HepG2 (cell line): ENCODE measurements around the gene CLASP1. TPM values are rescaled to one million over a fixed set of nuclear protein-coding genes. Genes with fewer than 3 reads are reported as not detected.
A peak's percentile ranks its signal among the peaks of the same experiment; 100 is the strongest.

Source experiments
- EP300 ChIP-seq, 3 experiments: sonication (generic) in 1 of 3; formaldehyde crosslinking in 1 of 3; IDR thresholded peaks; 2 replicates each; pipeline versions ENCODE4 v1.5.1 to v1.6.1; 2011 to 2020; ENCODE audit warnings: low read depth in 2 of 3, low read length in 2 of 3, borderline replicate concordance in 1 of 3, improper control_type of control experiment in 1 of 3, mild to moderate bottlenecking in 1 of 3, missing genetic modification reagents in 1 of 3, moderate library complexity in 1 of 3
- FOXJ3 ChIP-seq: sonication (generic); formaldehyde crosslinking; IDR thresholded peaks from 2 replicates; pipeline ENCODE4 v1.4.0; 2020; ENCODE audit warnings: missing genetic modification reagents, mild to moderate bottlenecking, borderline replicate concordance
- FOXO4 ChIP-seq: sonication (generic); formaldehyde crosslinking; conservative IDR thresholded peaks from 2 replicates; pipeline ENCODE4 v1.8.1; 2023; ENCODE audit warnings: missing genetic modification reagents
- KDM3A ChIP-seq: IDR thresholded peaks from 2 replicates; pipeline ENCODE4 v1.6.1; 2018; ENCODE audit warnings: low read depth, missing compliant biosample characterization
- LCORL ChIP-seq, 2 experiments: fragments of 450-650 bp in 1 of 2; sonication (generic) in 1 of 2; formaldehyde crosslinking in 1 of 2; IDR thresholded peaks; 2 replicates each; pipeline versions ENCODE4 v1.5.0 to v1.6.1; 2017 to 2020; ENCODE audit warnings: antibody characterized with exemption in 1 of 2, missing genetic modification reagents in 1 of 2
- MLLT10 ChIP-seq: sonication (generic); formaldehyde crosslinking; IDR thresholded peaks from 2 replicates; pipeline ENCODE4 v1.4.0; 2020; ENCODE audit warnings: missing genetic modification reagents
- MTA3 ChIP-seq: sonication (generic); formaldehyde crosslinking; IDR thresholded peaks from 2 replicates; pipeline ENCODE4 v1.4.0; 2020; ENCODE audit warnings: missing genetic modification reagents
- NR0B2 ChIP-seq: sonication (generic); formaldehyde crosslinking; IDR thresholded peaks from 2 replicates; pipeline ENCODE4 v1.4.0; 2020; ENCODE audit warnings: mild to moderate bottlenecking, missing genetic modification reagents
- TMF1 ChIP-seq: sonication (generic); formaldehyde crosslinking; IDR thresholded peaks from 2 replicates; pipeline ENCODE4 v1.8.1; 2022; ENCODE audit warnings: low read depth, missing genetic modification reagents
- ZBTB21 ChIP-seq: sonication (generic); formaldehyde crosslinking; IDR thresholded peaks from 2 replicates; pipeline ENCODE4 v1.4.0; 2020; ENCODE audit warnings: missing genetic modification reagents
- ZNF326 ChIP-seq: sonication (generic); formaldehyde crosslinking; IDR thresholded peaks from 2 replicates; pipeline ENCODE4 v1.4.0; 2020; ENCODE audit warnings: missing genetic modification reagents, borderline replicate concordance
- ZNF414 ChIP-seq: sonication (generic); formaldehyde crosslinking; IDR thresholded peaks from 2 replicates; pipeline ENCODE4 v1.5.0; 2020; ENCODE audit warnings: missing genetic modification reagents
- ZNF646 ChIP-seq: sonication (generic); formaldehyde crosslinking; IDR thresholded peaks from 2 replicates; pipeline ENCODE4 v1.9.0; 2021; ENCODE audit warnings: mild to moderate bottlenecking, missing genetic modification reagents
- ZNF75D ChIP-seq: sonication (generic); formaldehyde crosslinking; IDR thresholded peaks from 2 replicates; pipeline ENCODE4 v1.8.1; 2023; ENCODE audit warnings: missing genetic modification reagents, mild to moderate bottlenecking, borderline replicate concordance
- polyA plus RNA-seq, 8 experiments: library from polyadenylated mRNA; depleted of rRNA in 3 of 8; stranded (reverse) in 7 of 8; unstranded in 1 of 8; fragments of >200 nt; fragmentation: Illumina TruSeq in 4 of 8; extraction: Trizol in 4 of 8; gene quantifications; 2 replicates each; pipeline versions ENCODE4 v1.2.1 to v1.2.3, GENCODE V29; 2011 to 2016; ENCODE audit warnings: low read depth in 4 of 8, missing spikeins in 1 of 8, mixed read lengths in 1 of 8; ENCODE audit not compliant: insufficient read depth in 1 of 8
- total RNA-seq, 5 experiments: library from RNA; depleted of rRNA; stranded (reverse); fragments of >200 nt; fragmentation: Illumina TruSeq; extraction: Trizol; gene quantifications; 2 replicates each; pipeline ENCODE4 v1.2.3, GENCODE V29; 2016; ENCODE audit warnings: low read depth in 1 of 5
- TF ChIP-seq, protein P1 (sequence below): IDR thresholded peaks from 2 replicates; pipeline ENCODE4 v1.6.1; 2016; ENCODE audit warnings: missing biosample characterization, missing genetic modification reagents, low read depth
- TF ChIP-seq, protein P2 (sequence below): sonication (generic); formaldehyde crosslinking; IDR thresholded peaks from 2 replicates; pipeline ENCODE4 v1.5.1; 2020; ENCODE audit warnings: missing genetic modification reagents, mild to moderate bottlenecking, borderline replicate concordance

Gene CLASP1
- total and polyA plus RNA-seq, 2 of the 13 experiments (the other 11 are each of a cell fraction or from before 2014, with no cell fraction given) = 11.7 to 47.9 TPM

- TF ChIP-seq, protein P1, sequence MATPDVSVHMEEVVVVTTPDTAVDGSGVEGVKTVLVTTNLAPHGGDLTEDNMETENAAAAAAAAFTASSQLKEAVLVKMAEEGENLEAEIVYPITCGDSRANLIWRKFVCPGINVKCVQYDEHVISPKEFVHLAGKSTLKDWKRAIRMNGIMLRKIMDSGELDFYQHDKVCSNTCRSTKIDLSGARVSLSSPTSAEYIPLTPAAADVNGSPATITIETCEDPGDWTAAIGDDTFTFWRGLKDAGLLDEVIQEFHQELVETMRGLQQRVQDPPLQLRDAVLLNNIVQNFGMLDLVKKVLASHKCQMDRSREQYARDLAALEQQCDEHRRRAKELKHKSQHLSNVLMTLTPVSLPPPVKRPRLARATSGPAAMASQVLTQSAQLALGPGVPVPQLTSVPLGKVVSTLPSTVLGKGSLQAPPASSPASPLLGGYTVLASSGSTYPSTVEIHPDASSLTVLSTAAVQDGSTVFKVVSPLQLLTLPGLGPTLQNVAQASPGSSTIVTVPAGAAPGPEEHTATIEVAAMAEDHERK = no peak
- no peak for TF ChIP-seq LCORL (IDR thresholded peaks at IDR 0.05)
- TF ChIP-seq LCORL (CRISPR knock-in tag; IDR thresholded peaks at IDR 0.05) = peak; percentile 54
- TF ChIP-seq FOXO4 = no peak
- peak; percentile 86; the same call in 1 of the 2 replicates for TF ChIP-seq NR0B2 (CRISPR knock-in tag)
- no peak for TF ChIP-seq ZNF326 (CRISPR knock-in tag)
- no peak for TF ChIP-seq EP300 (IDR thresholded peaks at IDR 0.05; ENCODE audit: low read depth in 2 of 2, low read length in 2 of 2)
- TF ChIP-seq EP300 (CRISPR knock-in tag; IDR thresholded peaks at IDR 0.05; ENCODE audit: borderline replicate concordance) = no peak
- TF ChIP-seq ZNF75D (CRISPR knock-in tag) = no peak
- no peak for TF ChIP-seq ZNF646 (CRISPR knock-in tag)
- no peak for TF ChIP-seq MLLT10 (CRISPR knock-in tag)
- TF ChIP-seq ZBTB21 = no peak
- no peak for TF ChIP-seq FOXJ3 (CRISPR knock-in tag)
- TF ChIP-seq, protein P2, sequence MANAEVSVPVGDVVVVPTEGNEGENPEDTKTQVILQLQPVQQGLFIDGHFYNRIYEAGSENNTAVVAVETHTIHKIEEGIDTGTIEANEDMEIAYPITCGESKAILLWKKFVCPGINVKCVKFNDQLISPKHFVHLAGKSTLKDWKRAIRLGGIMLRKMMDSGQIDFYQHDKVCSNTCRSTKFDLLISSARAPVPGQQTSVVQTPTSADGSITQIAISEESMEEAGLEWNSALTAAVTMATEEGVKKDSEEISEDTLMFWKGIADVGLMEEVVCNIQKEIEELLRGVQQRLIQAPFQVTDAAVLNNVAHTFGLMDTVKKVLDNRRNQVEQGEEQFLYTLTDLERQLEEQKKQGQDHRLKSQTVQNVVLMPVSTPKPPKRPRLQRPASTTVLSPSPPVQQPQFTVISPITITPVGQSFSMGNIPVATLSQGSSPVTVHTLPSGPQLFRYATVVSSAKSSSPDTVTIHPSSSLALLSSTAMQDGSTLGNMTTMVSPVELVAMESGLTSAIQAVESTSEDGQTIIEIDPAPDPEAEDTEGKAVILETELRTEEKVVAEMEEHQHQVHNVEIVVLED = no peak
- TF ChIP-seq KDM3A (CRISPR knock-in tag) = no peak
- TF ChIP-seq ZNF414 = no peak
- peak; percentile 23; the same call in 1 of the 2 replicates for TF ChIP-seq TMF1
- no peak for TF ChIP-seq MTA3 (CRISPR knock-in tag)
Measured at GRCh38 chr2:121530212-121530705, 119.0 kb downstream of the CLASP1 start (continued).
